GM19455 (cell line): ENCODE results near the gene ASAP2.

Source experiments
- ATAC-seq: cut with Tn5 transposase; IDR thresholded peaks from one replicate; pipeline ENCODE4 v1.9.1; 2021; ENCODE audit not compliant: unreplicated experiment

Gene ASAP2

DNA sequence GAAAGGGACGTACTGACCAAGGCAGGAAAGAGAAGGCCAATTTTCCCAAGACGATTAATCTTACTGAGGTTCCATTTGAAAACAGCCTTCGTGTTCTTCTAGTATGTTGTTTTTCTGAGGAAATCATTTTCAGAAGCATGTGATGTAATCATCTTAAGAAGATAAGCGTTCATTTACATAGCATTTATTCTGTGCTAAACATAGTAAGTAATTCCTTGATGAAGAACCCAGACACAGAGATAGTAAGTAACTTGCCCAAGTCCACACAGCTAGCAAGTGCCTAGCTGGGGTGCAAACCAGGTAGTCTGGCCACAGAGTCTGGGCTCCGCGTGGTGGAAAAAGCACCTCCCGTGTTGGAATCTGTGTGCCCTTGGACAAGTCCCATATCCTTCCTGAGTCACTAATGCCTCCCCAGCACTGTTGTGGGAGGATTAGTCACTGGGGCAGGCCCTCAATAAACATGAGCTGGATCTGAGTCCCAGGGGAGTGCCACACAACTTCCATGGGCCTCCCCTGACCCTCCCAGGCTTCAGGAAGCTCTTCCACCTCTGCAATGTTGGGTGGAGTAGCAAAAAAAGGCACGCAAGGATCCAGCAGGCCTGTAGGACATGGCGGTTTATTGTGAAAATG is 26.9 kb upstream of the ASAP2 start:
- no peak for ATAC-seq

DNA sequence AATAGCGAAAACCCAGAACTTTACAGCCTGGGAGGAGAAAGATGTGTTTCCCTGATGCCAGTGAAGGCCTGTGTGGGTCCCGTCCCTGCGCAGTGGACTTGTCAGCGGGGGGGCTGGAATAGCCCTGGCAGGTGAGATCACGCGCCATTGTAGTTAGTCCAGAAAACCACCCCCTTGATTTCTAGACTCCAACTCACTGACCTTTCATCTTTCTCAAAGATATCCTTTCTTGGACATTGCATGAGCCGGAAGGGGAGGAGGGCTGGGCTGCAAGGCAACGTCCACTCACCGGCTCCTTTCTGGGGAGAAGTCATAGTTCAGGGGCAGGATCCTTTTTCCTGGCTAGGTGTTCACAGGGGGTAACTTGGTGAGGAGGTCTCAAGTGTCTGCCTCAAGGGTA is 22.3 kb upstream of the ASAP2 start:
- ATAC-seq: no peak

DNA sequence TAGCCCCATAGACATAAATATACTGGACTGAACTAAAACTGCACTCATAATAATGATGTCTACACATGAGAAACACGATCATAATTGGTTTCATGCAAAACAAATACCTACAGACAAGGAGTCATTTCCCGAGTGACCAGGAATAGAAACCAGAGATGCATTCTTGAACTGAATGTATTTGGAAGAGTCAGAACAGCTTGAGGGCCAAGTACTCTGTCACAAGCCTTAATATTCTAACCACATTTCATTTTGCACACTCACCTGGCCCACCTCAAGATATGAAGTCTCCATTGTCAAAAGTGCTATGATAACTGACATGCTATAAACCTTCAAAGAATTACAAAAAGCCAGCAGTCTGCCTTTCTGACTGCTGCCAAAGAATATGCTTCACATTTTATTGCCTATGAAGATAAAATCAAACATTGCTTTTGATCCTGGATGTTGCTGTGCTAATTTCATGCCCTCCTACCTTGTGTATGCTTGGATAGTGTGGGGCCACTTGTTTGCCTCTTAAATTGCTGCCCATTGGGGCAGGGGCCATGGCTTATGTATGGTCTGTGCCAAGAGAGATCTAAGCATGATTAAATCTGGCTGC is 18.9 kb upstream of the ASAP2 start:
- no peak for ATAC-seq

DNA sequence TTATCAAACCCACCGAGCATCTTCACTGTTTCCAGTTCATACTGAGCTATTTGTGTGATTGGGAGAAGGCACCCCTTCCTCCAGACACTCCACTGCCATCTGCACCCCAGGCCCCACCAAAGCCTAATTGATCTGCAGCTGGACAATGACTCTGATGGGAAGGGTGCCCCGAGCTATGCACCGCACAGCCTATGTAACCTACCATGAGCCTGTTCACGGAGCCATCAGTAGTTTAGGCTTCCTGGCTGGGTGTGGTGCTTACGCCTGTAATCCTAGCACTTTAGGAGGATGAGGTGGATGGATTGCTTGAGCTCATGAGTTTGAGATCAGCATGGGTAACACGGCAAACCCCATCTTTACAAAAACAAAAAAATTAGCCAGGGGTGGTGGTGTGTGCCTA is 17.8 kb upstream of the ASAP2 start:
- ATAC-seq: no peak

DNA sequence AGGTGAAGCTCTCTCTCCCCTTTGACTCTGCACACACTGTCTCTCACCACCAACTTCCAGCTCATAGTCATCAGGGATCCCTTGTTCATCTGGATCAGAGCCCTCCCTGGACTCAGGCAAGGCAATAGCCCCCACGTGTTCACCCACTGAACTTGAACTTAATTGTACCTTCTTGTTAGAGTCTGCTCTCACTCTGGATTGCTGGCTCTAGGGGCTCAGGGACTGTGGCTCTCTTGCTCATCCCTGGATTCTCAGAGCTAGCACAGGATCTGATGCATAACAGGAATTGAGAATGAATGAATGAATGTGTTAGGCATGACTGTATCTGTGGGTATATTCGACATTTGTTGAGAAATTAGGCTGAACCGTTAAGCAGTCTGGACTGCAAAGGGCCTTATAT is 16.7 kb upstream of the ASAP2 start:
- ATAC-seq: no peak

- ATAC-seq: no peak
Observed at GRCh38 chr2:9191041-9191481, 15.6 kb upstream of the ASAP2 start.

- no peak for ATAC-seq
Observed at GRCh38 chr2:9192712-9193111, 13.9 kb upstream of the ASAP2 start.

DNA sequence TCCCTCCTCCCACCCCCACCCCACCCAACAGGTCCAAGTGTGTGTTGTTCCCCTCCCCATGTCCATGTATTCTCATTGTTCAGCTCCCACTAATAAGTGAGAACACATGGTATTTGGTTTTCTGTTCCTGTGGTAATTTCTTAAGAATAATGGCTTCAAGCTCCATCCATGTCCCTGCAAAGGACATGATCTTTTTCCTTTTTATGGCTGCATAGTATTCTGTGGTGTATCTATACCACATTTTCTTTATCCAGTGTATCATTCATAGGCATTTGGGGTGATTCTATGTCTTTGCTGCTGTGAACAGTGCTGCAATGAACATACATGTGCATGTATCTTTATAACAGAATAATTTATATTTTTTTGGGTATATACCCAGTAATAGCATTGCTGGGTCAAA is 12.3 kb upstream of the ASAP2 start:
- ATAC-seq: no peak

- no peak for ATAC-seq
Observed at GRCh38 chr2:9196637-9197036, 10.0 kb upstream of the ASAP2 start.

DNA sequence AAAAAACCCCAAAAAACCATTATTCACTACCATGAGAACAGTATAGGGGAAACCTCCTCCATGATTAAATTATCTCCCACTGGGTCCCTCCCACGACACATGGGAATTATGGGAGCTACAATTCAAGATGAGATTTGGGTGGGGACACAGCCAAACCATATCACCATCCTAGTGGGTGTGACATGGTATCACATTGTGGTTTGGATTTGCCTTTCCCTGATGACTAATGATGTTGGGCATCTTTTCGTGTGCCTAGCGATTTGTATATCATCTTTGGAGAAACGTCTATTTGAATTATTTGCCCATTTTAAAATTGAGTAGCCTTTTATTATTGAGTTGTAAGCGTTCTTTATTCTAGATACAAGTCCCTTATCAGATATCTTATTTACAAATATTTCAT is 8.7 kb upstream of the ASAP2 start:
- ATAC-seq: no peak

DNA sequence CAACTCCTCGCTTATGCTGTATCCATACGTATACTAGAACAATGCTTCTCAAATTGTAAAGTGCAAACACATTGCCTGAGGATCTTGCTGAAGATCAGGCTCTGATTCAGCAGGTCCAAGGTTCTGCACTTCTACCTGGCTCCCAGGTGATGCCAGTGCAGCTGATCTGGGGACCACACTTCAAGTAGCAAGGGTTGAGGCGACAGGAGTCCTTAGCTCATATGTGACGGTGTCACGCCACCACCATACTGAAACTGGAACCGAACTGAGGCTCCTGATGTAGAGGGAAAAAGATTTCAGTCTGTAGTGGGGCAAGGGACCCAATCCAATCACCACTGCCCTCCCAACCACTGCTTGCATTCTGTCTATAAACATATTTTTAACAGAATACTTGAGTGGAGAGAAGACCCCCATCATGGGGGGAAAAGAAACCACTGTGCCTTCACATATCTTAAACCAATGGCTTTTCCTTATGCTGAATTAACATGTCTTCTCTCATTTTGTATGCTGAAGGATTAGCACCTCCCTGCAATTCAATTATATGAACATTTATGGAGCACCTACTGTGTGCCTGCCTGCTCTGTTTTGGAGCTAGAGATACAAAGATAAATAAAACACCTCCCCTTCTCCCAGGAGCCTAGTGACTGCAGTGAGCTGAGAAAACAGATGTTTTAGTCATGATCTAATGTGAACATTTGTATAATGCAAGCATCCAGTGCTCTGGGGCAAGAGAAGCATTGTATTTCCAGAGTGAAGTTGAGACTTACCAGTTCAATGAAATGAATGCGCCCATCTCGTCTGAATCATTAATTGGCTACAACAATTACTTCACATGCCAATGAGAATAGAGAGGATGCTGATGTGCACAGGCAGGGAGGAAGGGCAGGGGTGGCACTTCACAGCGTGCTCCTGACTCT is 6.6 kb upstream of the ASAP2 start:
- ATAC-seq: no peak

GRCh38 chr2:9200633-9201015 is 6.0 kb upstream of the ASAP2 start:
- ATAC-seq: no peak

- ATAC-seq: no peak
Observed at GRCh38 chr2:9201185-9201891, 5.3 kb upstream of the ASAP2 start.

DNA sequence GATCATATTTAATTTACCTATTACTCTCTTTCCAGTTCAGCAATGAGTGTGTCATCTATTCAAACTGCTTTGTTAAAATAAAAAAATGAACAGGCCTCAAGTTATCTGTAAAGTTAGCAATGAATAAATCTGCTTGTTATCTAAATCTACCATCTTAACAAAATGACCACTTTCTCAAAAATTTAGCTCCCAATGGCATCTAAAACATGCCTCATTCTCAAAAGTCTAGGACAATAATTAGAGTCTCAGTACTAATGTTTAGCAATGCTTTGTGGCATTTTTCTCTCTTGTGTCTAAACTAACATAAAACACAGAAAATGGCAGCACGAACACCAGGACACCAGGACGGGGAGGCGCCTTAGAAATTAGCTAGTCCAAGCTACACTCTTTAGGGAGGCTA is 3.6 kb upstream of the ASAP2 start:
- no peak for ATAC-seq

- ATAC-seq: no peak
Observed at GRCh38 chr2:9203876-9204275, 2.7 kb upstream of the ASAP2 start.

DNA sequence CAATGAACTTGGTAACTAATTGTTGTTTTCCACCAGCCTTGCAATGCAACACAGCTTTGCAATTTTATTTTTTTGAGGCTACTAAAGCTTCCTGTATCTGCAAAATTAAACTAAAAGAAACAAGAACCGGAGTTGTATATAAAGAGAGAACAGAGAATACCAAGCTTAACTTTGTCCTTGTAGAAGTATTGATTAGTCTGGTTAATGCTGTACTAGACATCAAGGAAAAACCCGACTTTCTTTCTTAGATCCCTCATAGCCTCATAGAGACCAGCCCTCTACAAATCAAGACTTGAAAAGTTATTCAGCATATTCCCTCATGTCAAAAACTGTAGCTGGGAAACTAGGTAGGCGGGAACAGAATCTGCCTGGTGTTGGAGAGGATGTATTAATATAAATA is 1.7 kb upstream of the ASAP2 start:
- no peak for ATAC-seq

DNA sequence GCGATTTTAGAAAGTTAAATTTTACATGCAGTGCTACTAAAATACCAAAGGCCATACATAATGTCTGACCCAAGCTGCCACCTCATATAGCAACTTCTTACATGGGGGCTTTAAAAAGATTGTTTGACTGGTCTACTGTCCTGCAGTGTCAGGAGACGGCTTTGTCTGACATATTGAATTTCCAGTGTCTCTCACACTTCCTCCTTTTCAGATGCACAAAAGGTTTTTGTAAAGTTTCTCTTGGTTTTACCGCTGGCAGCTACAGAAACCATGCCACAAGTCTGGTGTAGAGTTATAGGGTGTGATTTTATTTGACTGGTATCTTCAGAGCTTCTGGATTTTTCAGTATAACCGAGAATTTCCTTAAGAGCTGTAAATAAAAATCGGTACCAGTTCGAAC is 1.1 kb upstream of the ASAP2 start:
- no peak for ATAC-seq

DNA sequence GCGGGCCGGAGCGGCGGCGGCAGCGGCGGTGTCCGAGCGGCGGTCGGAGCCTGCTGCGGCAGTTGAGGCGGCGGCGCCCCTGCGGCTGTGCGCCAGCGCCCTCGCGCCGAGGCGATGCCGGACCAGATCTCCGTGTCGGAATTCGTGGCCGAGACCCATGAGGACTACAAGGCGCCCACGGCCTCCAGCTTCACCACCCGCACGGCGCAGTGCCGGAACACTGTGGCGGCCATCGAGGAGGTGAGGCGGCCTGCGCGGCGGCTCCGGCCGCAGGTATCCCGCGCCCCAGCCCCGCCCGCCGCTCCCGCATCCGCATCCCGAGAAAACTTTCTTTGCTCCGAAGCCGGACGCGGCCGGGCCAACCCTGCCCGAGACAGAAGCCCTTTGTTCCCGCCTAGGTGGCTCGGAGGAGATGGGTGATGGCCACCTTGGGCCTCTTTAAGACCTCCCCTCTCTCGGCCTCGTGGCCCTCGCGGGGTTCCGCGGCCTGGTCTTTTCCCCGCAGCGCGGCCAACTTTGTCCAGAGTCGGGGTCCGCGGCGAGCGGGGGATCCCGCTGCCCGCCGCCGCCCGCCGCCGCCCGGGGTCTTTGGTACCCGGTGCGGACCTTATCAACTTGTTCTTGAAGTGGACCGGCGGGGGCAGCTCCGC is 504 bp downstream of the ASAP2 start:
- no peak for ATAC-seq

- ATAC-seq: no peak
Observed at GRCh38 chr2:9207641-9208311, 1.2 kb downstream of the ASAP2 start.

GRCh38 chr2:9208875-9209274 is 2.3 kb downstream of the ASAP2 start:
- ATAC-seq: no peak

DNA sequence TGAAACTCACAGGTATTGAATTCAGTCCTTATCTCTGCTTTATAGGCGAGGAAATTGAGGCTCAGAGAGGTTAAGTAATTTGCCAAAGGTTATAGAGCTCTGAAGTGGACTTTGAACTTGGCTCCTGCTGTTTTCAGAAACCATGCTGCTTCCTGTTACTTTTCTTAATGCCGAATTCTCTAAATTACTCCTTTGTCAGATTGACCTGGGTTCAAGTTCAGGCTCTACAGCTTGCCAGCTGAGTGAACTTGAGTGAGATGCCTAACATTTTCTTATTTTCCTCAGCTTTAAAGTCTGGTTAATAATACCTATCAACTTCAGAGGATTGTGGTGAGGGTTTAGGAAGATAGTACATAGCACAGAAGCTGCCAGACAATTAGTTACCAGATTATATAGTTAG is 3.4 kb downstream of the ASAP2 start:
- no peak for ATAC-seq
